Osteocyte (in vitro differentiated cells): Measurements from ENCODE around the gene ERP44. TPM values are rescaled to one million over a fixed set of nuclear protein-coding genes. Genes with fewer than 3 reads are reported as not detected.

Experiments used
- DNase-seq: peaks from one replicate; pipeline ENCODE4 v3.0.0; 2021; ENCODE audit warnings: mixed read lengths; ENCODE audit not compliant: unreplicated experiment; ENCODE audit errors: extremely low spot score
- H3K27ac Mint-ChIP-seq: one replicate; pipeline ENCODE4 v1.8.0; 2021; ENCODE audit warnings: mild to moderate bottlenecking, mixed read lengths; ENCODE audit not compliant: unreplicated experiment
- H3K27me3 Mint-ChIP-seq: one replicate; pipeline ENCODE4 v1.8.0; 2021; ENCODE audit warnings: mixed read lengths; ENCODE audit not compliant: unreplicated experiment
- H3K36me3 Mint-ChIP-seq: one replicate; pipeline ENCODE4 v1.8.0; 2021; ENCODE audit warnings: mixed read lengths; ENCODE audit not compliant: unreplicated experiment
- H3K4me1 Mint-ChIP-seq: one replicate; pipeline ENCODE4 v1.8.0; 2021; ENCODE audit warnings: mixed read lengths; ENCODE audit not compliant: unreplicated experiment
- H3K4me3 Mint-ChIP-seq: one replicate; pipeline ENCODE4 v1.8.0; 2021; ENCODE audit warnings: mild to moderate bottlenecking, moderate library complexity, mixed read lengths; ENCODE audit not compliant: unreplicated experiment
- H3K9me3 Mint-ChIP-seq: one replicate; pipeline ENCODE4 v1.8.0; 2021; ENCODE audit warnings: mixed read lengths; ENCODE audit not compliant: unreplicated experiment
- CTCF ChIP-seq: fragments of 200-600 bp; sonication (generic); IDR thresholded peaks from 2 replicates; pipeline ENCODE4 v1.5.0; 2021; ENCODE audit warnings: antibody characterized with exemption, mild to moderate bottlenecking, moderate library complexity
- total RNA-seq: library from RNA; stranded (reverse); gene quantifications from 2 replicates; pipeline ENCODE4 v1.2.1, GENCODE V29; 2021

The ERP44 gene
- total RNA-seq, 1 donor from 2014 or later: 24.7 TPM

- Mint-ChIP-seq H3K4me3 (no peak overlapping the region), H3K4me1 (peaks cover 6% of the 10 kb centered on the region), H3K36me3 (peaks cover 40% of the 10 kb centered on the region), H3K27ac (no peak overlapping the region), H3K27me3 (no peaks in the 10 kb centered on the region), H3K9me3 (peaks cover 16% of the 10 kb centered on the region)
- no peak for TF ChIP-seq CTCF
- no peak for DNase-seq
Observed at GRCh38 chr9:99929652-99930051, 169.1 kb downstream of the ERP44 start.

Other genes starting within 250 kb of the ERP44 start
- gene STX17, start 192.3 kb downstream of the ERP44 start, total RNA-seq: 26.7 and 29.0 TPM in 2 replicates
- gene INVS, start 243 bp upstream of the ERP44 start, total RNA-seq: 20.3 and 22.6 TPM in 2 replicates